HT1080 (cell line): ENCODE measurements around the gene FBXO11. TPM values are rescaled to one million over a fixed set of nuclear protein-coding genes. Genes with fewer than 3 reads are reported as not detected.
"Not testable (repeated sequence)": the region's sequence is repeated elsewhere in the genome, so short reads cannot be mapped to it uniquely, and the experiment has no call there.

Source experiments
- DNase-seq: peaks from one replicate; pipeline ENCODE4 v3.0.0-alpha.2; 2015; ENCODE audit warnings: low read depth
- total RNA-seq: library from RNA; depleted of rRNA; stranded (reverse); fragments of >200 nt; shearing (Covaris generic); gene quantifications from 2 replicates; pipeline ENCODE4 v1.2.3, GENCODE V29; 2014

FBXO11 gene
- total RNA-seq, 1 experiment from 2014 or later = 27.4 TPM

GRCh38 chr2:47899915-47900816 lies 6.1 kb downstream of the FBXO11 start:
- DNase-seq = no peak

DNA sequence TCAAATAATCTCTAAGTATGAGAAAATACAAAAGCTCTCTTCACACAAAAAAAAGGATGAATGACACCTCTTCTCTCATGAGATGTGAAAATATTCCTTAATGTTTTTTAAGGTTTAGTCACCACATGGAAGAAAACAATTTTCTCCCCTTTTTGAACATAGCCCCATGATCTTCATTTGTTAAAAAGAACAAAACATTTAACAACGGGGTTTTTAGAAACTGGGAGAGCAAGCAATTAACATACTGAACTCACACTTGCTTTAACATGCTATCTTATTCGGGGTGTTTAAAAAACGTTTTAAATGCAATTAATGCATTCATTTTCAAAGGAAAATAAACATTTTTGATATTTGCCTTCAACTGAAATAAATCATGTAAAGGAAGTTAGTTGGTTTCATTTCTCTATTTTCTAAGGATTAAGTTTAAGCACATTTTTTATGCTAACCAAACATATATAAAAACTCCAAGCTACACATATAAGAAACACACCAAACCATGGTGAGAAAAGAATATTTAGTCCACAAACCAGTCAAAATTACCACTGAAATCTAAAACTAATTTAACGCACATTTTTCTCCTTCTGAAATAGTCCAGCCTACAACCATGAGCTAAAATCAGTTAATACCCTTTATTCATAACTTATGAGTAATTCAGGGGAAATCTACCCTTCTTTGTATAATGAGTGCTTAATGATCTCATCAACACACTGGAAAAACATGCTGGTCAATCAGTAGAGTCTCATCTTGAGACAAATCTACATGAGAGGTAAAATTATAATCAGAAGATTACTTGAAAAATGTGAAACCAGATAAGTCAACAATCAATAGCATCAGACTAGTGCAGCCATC lies 8.2 kb downstream of the FBXO11 start:
- DNase-seq = no peak

DNA sequence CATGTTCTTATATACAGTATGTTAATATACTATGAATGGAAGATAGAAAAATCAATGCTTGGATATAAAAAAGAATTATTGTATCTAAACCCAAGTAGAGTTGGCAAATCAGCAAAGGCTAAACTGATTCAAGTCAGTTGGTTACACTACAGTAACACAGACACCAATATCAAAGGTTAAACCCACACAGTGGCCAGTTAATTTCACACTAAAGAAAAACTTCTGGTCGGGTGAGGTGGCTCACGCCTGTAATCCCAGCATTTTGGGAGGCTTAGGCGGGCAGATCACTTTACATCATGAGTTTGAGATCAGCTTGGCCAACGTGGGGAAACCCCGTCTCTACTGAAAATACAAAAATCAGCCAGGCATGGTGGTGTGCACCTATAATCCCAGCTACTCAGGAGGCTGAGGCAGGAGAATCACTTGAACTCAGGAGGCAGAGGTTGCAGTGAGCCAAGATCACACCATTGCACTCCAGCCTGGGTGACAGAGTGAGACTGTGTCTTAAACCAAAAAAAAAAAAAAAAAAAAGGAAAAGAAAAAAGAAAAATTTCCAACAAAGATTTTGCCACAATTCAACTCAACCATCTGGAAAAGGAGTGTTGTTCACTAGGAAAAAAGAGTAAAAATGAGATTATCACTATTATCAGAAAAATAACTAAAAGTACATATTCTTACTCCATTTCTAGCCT lies 9.0 kb downstream of the FBXO11 start:
- DNase-seq = not testable (repeated sequence)

DNA sequence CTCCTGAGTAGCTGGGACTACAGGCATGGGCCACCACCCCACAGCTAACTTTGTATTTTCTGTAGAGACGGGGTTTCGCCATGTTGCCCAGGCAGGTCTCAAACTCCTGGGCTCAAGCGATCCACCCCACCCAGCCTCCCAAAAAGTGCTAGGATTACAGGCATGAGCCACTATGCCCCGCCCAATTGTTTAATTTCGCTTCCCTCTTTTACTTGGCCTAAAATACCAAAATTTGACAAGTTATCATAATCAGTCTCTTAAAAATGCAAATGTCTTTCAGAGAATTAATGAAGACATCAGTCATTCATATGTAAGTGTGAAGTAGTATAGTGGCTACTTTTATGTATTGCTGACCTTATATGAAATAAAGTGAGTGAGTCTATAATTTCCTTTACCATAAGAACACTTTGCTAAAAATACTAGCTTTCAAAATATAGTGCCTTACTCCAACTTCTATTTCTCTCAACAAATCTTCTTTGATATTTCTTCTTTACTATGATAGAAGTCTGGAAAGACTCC lies 9.8 kb downstream of the FBXO11 start:
- no peak for DNase-seq

- DNase-seq = no peak
These were observed 12.5 kb downstream of the FBXO11 start for GRCh38 chr2:47893771-47894170.

DNA sequence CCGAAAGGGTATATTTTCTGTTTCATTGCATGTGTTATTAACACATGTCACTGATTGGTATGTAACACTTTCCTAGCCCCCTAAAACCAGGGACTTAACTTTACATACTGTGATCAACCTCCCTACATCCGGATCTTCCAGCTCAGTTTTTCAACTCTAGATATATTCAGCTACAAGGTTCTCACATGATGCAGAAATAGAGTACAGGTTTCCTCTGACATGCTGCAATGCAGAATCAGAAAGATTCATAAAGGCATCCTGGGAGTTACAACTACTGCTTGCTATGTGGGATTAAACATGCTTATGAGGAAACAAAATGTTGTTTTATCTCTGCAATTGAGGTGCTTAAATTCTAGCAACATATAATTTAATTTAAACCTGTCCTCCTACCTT lies 14.0 kb downstream of the FBXO11 start:
- no peak for DNase-seq

DNA sequence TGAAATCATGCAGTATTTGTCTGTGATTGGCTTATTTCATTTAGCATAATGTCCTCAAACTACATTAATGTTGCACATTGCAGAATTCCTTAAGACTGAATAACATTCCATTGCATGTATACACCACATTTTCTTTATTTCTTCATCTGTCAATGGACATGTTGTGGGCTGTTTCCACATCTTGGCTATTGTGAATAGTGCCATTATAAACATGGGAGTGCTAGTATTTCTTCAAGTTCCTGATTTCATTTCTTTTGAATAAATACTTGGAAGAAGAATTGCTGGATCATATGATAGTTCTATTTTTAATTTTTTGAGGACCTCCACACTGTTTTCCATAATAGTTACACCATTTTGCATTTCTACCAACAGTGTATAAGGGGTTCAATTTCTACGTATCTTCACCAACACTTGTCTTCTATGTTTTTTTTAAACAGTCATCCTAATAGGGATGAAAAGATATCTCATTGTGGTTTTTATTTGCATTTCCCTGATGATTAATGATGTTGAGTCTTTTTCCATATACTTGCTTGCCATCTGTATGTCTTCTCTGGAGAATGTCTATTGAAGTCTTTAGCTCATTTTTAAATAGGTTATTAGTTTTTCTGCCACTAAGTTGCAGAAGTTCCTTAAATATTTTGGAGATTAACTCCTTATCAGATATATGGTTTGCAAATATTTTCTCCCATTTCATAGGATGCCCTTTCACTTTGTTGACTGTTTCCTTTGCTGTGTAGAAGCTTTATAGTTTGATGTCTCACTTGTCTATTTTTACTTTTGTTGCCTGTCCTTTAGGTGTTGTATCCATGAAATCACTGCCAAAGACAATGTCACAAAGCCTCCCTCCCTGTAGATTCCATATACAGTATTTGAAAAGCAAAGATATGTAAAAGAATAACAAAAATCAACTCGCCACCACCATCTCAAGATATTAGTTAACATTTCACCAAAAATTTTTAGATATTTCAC lies 14.6 kb downstream of the FBXO11 start:
- no peak for DNase-seq

- no peak for DNase-seq
These were observed 15.5 kb downstream of the FBXO11 start for GRCh38 chr2:47890711-47891368.

DNA sequence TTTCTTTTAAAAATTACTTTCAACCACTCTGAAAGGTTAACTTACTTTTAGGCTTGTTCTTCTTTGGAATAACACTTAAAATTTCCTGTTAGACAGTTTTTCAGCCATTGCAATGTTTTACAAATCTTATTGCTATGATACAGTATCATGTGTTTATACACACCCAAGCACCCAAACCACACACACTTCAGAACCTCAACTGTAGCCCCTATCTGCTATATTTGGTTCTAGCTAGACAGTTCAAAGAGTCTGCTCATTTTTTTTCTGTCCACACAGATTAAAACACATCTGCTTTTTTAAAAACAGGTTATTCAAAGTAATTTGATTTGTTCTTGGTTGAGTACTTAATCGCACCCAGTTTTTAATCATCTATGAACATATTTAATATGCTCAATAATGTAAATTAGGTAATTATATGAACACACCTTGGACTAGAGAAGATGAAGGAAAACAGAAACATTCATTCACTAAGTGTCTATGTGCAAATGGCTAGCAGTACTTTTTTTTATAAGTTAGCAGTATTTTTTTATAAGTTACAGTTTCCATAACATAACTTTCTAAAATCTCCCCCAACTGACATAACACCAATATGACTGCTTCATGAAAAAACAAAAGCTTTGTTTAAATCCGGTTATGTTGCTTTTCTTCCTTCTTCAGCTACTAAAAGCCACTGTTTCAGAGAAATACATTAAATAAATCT lies 17.6 kb downstream of the FBXO11 start:
- no peak for DNase-seq

DNA sequence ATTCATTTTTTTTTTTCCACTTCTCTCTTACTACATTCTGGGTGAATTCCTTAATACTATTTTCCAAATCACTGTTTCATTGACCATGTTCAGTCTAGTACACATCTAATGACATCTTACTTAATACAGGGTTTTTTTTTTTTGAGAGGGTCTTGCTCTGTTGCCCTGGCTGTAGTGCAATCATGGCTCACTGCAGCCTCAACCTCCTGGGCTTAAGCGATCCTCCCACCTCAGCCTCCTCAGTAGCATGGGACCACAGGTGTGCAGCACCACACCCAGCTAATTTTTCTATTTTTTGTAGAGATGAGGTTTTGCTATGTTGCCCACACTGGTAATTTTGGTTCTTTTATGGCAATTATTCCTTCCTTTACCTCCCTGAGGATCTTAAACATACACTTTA lies 29.4 kb downstream of the FBXO11 start:
- DNase-seq = no peak

DNA sequence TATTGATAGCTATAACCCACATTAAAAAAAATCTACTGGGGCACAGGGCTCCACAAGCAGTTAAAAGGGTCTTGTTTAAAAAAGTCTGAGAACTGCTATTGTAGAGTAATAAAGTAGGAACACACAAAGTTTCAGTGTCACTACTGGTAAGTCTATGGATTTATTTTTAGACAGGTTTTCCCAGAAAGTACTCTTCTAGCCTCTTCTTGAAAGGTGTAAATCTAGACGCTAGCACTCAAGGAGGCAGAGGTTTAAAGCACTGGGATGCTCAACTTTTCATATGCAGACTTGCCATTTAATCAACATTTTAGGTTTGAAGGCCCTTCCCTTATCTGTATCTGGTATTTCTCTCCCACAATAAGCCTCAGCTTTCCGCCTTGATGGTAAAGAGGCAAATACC lies 33.4 kb downstream of the FBXO11 start:
- no peak for DNase-seq

DNA sequence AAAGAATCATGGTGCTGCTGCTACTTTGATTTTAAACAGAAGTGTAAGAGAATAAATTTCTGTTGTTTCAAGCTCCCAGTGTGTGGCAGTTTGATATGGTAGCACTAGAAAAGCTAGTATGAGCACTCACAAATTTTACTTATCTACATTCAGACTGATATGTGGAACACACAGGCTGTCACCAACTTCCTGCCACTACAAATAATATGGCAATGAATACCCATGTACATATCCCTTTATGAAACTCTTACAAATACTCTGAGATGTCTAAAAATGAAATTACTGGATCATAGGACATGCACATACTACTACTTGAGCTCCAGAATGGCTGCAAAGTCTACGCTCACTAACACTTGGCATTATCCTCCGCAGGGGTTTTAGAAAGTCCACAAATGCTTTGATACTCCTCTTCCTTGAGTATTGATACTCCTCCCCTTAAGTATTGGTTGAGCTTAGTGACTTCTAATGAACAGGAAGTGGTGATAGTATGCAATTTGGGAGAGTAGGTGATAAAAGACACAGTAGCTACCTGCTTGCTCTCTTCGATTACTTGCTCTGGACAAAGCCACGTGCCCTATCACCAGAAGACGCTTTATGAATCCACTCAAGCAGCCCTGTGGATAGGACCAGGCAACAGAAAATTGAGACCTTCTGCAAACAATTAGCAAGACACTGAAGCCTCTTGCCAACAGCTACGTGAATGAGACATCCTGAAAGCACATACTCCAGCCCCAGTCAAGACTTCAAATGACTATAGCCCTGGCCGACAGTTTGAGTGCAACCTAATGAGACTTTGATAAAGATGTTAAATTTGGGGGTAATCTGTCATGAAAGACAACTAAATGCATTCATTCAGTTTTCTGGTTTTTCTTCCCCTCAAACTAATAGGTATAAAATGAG lies 35.4 kb downstream of the FBXO11 start:
- DNase-seq = no peak

DNA sequence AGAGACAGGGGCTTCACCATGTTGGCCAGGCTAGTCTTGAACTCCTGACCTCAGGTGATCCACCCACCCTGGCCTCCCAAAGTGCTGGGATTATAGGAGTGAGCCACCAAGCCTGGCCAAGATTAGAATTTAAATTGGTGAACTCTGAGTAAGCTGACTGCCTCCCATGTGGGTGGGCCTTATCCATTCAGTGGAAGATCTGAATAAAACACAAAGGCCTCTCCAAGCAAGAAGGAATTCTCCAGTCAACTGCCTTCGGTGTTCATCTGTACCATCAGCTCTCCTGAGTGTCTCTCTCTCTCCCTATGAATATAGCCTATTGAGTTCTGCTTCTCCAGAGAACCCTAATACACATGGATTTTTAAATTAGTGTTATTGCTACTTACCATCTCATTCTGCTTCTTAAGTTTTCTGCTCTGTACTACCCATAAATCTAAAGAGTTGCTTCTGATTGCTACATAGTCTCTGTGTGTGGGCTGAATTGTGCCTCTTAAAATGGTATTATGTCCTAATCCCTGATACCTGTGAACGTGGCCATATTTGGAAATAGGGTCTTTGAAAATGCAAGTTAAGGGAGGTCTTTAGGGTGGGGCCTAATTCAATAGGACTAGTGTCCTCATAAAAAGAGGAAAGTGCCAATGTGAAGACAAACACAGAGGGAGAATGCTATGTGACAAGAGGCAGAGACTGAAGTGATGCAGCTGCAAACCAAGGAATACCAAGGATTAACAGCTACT lies 36.3 kb downstream of the FBXO11 start:
- no peak for DNase-seq

GRCh38 chr2:47868611-47869352 lies 37.5 kb downstream of the FBXO11 start:
- DNase-seq = no peak

DNA sequence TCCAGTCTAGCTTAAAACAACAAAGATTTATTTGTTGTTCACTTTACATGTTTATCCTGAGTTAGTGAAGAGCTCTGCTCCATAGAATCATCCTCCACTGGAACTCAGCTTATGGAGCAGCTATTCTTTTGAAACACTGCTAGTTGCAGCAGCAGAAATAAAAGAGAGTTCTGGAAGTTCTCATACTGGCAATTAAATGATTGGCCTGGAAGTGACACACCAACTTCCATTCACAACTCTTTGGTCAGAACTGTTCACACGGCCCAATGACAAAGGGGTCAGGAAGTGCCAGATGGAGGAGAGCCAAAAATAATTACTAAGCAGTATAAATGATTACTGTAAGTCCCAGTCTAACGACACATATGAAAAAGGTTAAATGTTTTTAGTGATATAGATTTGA lies 39.1 kb downstream of the FBXO11 start:
- DNase-seq = peak; percentile 80

GRCh38 chr2:47864566-47864965 lies 41.7 kb downstream of the FBXO11 start:
- DNase-seq = no peak

- DNase-seq = no peak
These were observed 43.3 kb downstream of the FBXO11 start for GRCh38 chr2:47862949-47863348.
